Measurements from ENCODE around the gene YIPF2.

YIPF2 gene

DNA sequence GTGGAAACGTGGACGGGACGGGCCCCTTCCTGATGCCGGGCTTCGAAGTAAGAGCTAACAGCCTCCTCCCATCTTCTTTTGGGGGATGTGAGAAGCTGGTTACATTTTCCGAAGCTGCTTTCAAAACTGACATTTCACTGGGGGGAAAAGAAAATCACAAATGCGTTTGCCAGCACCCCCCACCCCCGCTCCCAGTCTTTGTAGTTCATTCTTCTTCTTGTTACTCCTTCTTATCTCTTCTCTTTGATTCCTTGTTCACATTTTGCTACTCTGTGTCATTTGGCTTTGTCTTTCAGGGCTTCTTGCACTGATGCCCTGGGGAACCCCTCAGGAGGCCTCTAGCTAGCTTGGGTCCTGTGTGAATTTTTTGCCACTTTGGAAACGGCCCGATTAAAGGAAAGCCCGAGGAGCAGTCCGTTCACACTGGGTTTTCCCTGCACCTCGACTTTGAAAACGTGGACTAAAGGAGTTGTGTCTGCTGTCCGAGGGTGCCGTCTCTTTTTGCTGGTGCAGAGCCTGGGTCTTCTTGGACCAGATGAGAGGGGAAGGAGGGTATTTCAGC is 55.8 kb downstream of the YIPF2 start:
- TF ChIP-seq, protein P1, sequence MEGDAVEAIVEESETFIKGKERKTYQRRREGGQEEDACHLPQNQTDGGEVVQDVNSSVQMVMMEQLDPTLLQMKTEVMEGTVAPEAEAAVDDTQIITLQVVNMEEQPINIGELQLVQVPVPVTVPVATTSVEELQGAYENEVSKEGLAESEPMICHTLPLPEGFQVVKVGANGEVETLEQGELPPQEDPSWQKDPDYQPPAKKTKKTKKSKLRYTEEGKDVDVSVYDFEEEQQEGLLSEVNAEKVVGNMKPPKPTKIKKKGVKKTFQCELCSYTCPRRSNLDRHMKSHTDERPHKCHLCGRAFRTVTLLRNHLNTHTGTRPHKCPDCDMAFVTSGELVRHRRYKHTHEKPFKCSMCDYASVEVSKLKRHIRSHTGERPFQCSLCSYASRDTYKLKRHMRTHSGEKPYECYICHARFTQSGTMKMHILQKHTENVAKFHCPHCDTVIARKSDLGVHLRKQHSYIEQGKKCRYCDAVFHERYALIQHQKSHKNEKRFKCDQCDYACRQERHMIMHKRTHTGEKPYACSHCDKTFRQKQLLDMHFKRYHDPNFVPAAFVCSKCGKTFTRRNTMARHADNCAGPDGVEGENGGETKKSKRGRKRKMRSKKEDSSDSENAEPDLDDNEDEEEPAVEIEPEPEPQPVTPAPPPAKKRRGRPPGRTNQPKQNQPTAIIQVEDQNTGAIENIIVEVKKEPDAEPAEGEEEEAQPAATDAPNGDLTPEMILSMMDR (IDR thresholded peaks at IDR 0.05), result no peak
